Measurements from ENCODE around the gene ZNF205. TPM values are rescaled to one million over a fixed set of nuclear protein-coding genes. Genes with fewer than 3 reads are reported as not detected.

The ZNF205 gene
- total and polyA plus RNA-seq, 9 of the 15 experiments (the other 6 are each of a cell fraction or from before 2014, with no cell fraction given) = 2.4 to 11.8 (median 5.1) TPM; not detected in 2

- TF ChIP-seq TAF9B (IDR thresholded peaks at IDR 0.05; ENCODE audit: partially characterized antibody) = peak; percentile 81
- TF ChIP-seq MTF1 (CRISPR knock-in tag; IDR thresholded peaks at IDR 0.05; ENCODE audit: borderline replicate concordance) = no peak
- TF ChIP-seq ZBTB33 (CRISPR knock-in tag; IDR thresholded peaks at IDR 0.05) = no peak
- no peak for TF ChIP-seq TFAM (CRISPR knock-in tag; conservative IDR thresholded peaks at IDR 0.05)
- TF ChIP-seq E2F1 (CRISPR knock-in tag; IDR thresholded peaks at IDR 0.05) = no peak
- peak; percentile 61; the same call in 1 of the 2 replicates for TF ChIP-seq GTF2E2 (tag; IDR thresholded peaks at IDR 0.05)
- TF ChIP-seq GTF2A2 (tag; IDR thresholded peaks at IDR 0.05) = no peak
- no peak for TF ChIP-seq GATAD2B (IDR thresholded peaks at IDR 0.05; ENCODE audit: borderline replicate concordance)
- no peak for TF ChIP-seq NCOA2 (IDR thresholded peaks at IDR 0.05; ENCODE audit: partially characterized antibody in 2 of 2)
- TF ChIP-seq, protein P1, sequence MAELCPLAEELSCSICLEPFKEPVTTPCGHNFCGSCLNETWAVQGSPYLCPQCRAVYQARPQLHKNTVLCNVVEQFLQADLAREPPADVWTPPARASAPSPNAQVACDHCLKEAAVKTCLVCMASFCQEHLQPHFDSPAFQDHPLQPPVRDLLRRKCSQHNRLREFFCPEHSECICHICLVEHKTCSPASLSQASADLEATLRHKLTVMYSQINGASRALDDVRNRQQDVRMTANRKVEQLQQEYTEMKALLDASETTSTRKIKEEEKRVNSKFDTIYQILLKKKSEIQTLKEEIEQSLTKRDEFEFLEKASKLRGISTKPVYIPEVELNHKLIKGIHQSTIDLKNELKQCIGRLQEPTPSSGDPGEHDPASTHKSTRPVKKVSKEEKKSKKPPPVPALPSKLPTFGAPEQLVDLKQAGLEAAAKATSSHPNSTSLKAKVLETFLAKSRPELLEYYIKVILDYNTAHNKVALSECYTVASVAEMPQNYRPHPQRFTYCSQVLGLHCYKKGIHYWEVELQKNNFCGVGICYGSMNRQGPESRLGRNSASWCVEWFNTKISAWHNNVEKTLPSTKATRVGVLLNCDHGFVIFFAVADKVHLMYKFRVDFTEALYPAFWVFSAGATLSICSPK (IDR thresholded peaks at IDR 0.05; ENCODE audit: borderline replicate concordance) = no peak
- no peak for TF ChIP-seq ZZZ3 (IDR thresholded peaks at IDR 0.05)
- no peak for TF ChIP-seq CEBPG (CRISPR knock-in tag; IDR thresholded peaks at IDR 0.05)
- TF ChIP-seq CEBPG (tag; conservative IDR thresholded peaks at IDR 0.05 in 1 of 2, IDR thresholded peaks at IDR 0.05 in 1 of 2) = no peak
- TF ChIP-seq ZBTB12 (CRISPR knock-in tag; IDR thresholded peaks at IDR 0.05) = no peak
- no peak for TF ChIP-seq SMAD2 (IDR thresholded peaks at IDR 0.05; ENCODE audit: low read depth, low read length)
- no peak for TF ChIP-seq ZNF184 (CRISPR knock-in tag; IDR thresholded peaks at IDR 0.05)
- TF ChIP-seq YY1 (IDR thresholded peaks at IDR 0.05; ENCODE audit: borderline replicate concordance in 1 of 3, control insufficient read depth in 1 of 3, extremely low read depth in 1 of 3, insufficient read depth in 3 of 3, insufficient read length in 1 of 3, insufficient replicate concordance in 2 of 3, low read depth in 1 of 3, low read length in 2 of 3) = peak in 2 of 3 experiments; percentile 19 to 66
- no peak for TF ChIP-seq ZBTB1 (CRISPR knock-in tag; IDR thresholded peaks at IDR 0.05; ENCODE audit: borderline replicate concordance, low read depth)
These were observed at the start of gene ZNF205 (continued) for GRCh38 chr16:3112058-3112880.
